ENCODE measurements around the gene WDR74. TPM values are rescaled to one million over a fixed set of nuclear protein-coding genes. Genes with fewer than 3 reads are reported as not detected.

Gene WDR74
- total and polyA plus RNA-seq, 9 of the 15 experiments (the other 6 are each of a cell fraction or from before 2014, with no cell fraction given), result 32.7 to 210 (median 114) TPM

DNA sequence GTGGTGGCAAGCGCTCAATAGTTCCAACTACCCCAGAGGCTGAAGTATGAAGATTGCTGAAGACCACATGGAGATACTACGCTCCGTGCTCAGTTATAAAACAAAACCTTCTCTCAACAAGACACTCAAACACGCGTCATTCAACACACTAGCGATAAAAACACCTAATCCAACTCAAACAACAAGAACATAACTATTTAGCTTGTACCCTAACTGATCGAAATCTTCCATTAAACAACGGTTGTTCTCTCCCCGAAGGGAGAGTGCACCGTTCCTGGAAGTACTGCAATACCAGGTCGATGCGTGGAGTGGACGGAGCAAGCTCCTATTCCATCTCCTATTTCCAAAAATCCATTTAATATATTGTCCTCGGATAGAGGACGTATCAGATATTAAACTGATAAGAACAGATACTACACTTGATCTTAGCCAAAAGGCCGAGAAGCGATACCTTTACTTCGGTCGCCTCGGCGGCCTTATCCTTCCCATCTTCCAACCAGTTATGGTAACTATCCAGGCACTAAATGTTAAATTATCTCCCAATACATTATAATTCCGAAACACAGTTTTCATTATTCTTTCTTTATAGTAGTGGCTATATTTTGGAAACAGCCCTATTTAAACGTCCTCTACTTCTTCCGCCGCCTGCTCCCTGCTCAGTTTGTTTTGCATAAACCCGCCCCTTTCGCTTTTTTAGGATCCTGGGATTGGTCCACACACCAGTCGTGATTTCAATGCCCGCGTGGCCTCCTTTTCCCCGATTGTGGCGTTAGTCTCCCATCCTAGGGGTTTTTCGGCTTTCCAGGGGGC is 2.2 kb upstream of the WDR74 start (continued):
- TF ChIP-seq, protein P1, sequence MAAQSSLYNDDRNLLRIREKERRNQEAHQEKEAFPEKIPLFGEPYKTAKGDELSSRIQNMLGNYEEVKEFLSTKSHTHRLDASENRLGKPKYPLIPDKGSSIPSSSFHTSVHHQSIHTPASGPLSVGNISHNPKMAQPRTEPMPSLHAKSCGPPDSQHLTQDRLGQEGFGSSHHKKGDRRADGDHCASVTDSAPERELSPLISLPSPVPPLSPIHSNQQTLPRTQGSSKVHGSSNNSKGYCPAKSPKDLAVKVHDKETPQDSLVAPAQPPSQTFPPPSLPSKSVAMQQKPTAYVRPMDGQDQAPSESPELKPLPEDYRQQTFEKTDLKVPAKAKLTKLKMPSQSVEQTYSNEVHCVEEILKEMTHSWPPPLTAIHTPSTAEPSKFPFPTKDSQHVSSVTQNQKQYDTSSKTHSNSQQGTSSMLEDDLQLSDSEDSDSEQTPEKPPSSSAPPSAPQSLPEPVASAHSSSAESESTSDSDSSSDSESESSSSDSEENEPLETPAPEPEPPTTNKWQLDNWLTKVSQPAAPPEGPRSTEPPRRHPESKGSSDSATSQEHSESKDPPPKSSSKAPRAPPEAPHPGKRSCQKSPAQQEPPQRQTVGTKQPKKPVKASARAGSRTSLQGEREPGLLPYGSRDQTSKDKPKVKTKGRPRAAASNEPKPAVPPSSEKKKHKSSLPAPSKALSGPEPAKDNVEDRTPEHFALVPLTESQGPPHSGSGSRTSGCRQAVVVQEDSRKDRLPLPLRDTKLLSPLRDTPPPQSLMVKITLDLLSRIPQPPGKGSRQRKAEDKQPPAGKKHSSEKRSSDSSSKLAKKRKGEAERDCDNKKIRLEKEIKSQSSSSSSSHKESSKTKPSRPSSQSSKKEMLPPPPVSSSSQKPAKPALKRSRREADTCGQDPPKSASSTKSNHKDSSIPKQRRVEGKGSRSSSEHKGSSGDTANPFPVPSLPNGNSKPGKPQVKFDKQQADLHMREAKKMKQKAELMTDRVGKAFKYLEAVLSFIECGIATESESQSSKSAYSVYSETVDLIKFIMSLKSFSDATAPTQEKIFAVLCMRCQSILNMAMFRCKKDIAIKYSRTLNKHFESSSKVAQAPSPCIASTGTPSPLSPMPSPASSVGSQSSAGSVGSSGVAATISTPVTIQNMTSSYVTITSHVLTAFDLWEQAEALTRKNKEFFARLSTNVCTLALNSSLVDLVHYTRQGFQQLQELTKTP (IDR thresholded peaks at IDR 0.05; ENCODE audit: low read depth in 1 of 2, partially characterized antibody in 2 of 2), result peak; percentile 87 to 99
- peak; percentile 98 for TF ChIP-seq ZBTB17 (CRISPR knock-in tag; IDR thresholded peaks at IDR 0.05)
- TF ChIP-seq GATA2 (CRISPR knock-in tag; IDR thresholded peaks at IDR 0.05), result peak; percentile 96
- peak; percentile 100 for TF ChIP-seq ZFPM2 (CRISPR knock-in tag; IDR thresholded peaks at IDR 0.05)
- peak; percentile 93 for TF ChIP-seq HIVEP1 (CRISPR knock-in tag; IDR thresholded peaks at IDR 0.05)
- TF ChIP-seq, protein P2, sequence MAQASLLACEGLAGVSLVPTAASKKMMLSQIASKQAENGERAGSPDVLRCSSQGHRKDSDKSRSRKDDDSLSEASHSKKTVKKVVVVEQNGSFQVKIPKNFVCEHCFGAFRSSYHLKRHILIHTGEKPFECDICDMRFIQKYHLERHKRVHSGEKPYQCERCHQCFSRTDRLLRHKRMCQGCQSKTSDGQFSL (CRISPR knock-in tag; IDR thresholded peaks at IDR 0.05), result peak; percentile 85
- TF ChIP-seq, protein P2 (tag; IDR thresholded peaks at IDR 0.05), result no peak
- TF ChIP-seq NR4A1 (CRISPR knock-in tag; IDR thresholded peaks at IDR 0.05), result peak; percentile 95; the same call in 1 of the 2 replicates
- TF ChIP-seq NR4A1 (tag; IDR thresholded peaks at IDR 0.05), result 0 out of 2 replicates have a peak, but pooled peaks have one; percentile 79
- peak; percentile 99 for TF ChIP-seq ZNF316 (IDR thresholded peaks at IDR 0.05)
- peak; percentile 100 for TF ChIP-seq ARHGAP35 (IDR thresholded peaks at IDR 0.05; ENCODE audit: partially characterized antibody)
- TF ChIP-seq, protein P3, sequence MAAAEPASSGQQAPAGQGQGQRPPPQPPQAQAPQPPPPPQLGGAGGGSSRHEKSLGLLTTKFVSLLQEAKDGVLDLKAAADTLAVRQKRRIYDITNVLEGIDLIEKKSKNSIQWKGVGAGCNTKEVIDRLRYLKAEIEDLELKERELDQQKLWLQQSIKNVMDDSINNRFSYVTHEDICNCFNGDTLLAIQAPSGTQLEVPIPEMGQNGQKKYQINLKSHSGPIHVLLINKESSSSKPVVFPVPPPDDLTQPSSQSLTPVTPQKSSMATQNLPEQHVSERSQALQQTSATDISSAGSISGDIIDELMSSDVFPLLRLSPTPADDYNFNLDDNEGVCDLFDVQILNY (CRISPR knock-in tag; IDR thresholded peaks at IDR 0.05), result peak; percentile 99
- TF ChIP-seq, protein P4, sequence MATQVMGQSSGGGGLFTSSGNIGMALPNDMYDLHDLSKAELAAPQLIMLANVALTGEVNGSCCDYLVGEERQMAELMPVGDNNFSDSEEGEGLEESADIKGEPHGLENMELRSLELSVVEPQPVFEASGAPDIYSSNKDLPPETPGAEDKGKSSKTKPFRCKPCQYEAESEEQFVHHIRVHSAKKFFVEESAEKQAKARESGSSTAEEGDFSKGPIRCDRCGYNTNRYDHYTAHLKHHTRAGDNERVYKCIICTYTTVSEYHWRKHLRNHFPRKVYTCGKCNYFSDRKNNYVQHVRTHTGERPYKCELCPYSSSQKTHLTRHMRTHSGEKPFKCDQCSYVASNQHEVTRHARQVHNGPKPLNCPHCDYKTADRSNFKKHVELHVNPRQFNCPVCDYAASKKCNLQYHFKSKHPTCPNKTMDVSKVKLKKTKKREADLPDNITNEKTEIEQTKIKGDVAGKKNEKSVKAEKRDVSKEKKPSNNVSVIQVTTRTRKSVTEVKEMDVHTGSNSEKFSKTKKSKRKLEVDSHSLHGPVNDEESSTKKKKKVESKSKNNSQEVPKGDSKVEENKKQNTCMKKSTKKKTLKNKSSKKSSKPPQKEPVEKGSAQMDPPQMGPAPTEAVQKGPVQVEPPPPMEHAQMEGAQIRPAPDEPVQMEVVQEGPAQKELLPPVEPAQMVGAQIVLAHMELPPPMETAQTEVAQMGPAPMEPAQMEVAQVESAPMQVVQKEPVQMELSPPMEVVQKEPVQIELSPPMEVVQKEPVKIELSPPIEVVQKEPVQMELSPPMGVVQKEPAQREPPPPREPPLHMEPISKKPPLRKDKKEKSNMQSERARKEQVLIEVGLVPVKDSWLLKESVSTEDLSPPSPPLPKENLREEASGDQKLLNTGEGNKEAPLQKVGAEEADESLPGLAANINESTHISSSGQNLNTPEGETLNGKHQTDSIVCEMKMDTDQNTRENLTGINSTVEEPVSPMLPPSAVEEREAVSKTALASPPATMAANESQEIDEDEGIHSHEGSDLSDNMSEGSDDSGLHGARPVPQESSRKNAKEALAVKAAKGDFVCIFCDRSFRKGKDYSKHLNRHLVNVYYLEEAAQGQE (IDR thresholded peaks at IDR 0.05; ENCODE audit: borderline replicate concordance), result peak; percentile 57
- TF ChIP-seq, protein P4 (CRISPR knock-in tag; IDR thresholded peaks at IDR 0.05; ENCODE audit: low read depth), result peak; percentile 92

Data from K562 (cell line).